Activated T-helper 1 cell treated with Interleukin-2 at 50 U/mL for 16 hours (primary cell): ENCODE measurements around the gene ZSCAN10.
"Not testable (repeated sequence)": the region's sequence is repeated elsewhere in the genome, so short reads cannot be mapped to it uniquely, and the experiment has no call there.

Source experiments
- DNase-seq: peaks from one replicate; pipeline ENCODE4 v3.0.0-alpha.2; 2020; ENCODE audit warnings: low read depth

The ZSCAN10 gene

DNA sequence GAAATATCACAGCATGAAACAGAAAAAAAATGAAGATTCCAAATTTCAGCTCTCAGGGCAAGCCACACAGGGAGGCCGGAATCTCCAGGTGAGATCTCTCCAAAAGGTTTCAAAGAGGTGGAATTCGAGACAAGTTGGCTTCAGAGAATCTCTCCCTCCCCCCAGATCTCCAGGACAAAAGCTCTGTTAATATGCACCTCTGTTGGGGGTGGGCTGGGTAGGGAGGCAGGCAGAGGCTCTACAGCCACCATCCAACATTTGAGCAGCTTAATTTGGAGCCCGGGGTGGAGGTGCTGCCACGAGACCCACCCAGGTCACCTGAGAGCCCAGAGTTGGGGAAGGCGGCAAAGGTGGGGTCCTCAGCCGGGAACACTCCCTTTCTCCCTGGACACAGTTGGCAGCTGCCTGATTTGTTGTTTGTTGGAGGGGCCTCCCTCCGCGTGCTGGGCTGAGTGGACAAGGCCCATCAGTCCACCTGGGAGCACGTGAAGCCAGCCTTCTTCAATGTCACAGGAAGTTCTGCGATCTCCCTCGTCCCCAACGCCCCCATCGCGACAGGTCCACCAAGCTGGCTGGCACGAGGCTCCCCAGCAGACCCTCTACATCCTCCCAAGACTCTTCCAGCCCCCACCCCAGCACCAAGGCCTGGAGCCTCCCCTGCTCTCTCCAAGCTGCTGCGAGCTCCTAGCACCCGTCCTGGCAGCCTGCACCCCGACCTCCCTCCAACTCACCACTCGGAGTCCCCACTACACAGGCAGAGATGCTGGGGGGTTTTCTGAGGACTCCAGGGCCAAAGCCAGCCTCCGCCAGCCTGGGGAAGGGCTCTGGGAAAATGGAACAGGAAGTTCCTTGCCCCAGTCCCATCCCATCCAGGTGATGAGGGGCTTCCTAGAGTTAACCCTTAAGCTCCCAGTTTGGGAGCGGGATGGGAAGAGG is at the start of gene ZSCAN10:
Gene ZSCAN10, minus strand, starts transcription at position 836 of the 936 bp plus-strand sequence. CDS start 6,357 bp downstream, outside the sequence.
- DNase-seq: no peak

DNA sequence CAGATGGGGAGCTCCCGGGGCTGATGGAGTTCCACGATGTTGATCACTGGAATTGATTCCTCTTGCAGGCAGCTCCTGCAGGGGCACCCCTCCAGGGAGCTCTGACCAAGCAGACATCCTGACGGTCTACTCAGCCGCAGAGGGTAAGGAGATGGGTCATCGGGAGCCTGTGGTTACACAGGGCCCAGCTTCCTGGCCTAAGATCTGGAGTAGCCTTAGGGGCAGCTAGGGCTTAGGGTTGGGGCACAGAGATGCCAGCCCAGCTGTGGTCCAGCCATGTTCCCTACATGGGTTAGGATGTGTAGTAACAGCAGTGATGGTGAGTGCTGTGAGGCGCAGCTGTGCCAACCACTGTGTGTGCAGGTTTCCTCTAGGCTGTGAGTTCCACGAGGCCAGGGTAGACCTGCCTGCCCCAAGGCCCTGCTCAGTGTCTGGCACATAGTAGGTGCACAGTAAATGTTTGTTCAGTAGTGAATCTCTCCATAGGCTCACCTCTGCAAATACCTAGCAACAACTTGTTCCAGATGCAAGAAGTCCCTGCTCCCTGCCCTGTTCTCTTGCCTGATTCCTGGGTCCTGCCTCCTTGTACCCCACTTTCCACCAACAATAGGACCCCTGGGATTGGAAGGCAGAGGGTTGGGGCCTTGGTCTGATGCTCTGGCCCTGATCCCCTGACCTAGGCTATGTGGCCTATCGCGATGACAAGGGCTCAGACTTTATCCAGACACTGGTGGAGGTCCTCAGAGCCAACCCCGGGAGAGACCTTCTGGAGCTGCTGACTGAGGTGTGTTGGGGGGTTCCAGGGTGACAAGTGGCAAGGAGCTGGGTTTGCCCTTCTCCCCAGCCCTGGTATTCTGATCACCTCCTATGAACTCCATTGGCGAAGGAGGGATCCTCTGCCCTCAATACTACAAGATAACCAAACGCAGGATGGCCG is 49.4 kb upstream of the ZSCAN10 start:
- no peak for DNase-seq

DNA sequence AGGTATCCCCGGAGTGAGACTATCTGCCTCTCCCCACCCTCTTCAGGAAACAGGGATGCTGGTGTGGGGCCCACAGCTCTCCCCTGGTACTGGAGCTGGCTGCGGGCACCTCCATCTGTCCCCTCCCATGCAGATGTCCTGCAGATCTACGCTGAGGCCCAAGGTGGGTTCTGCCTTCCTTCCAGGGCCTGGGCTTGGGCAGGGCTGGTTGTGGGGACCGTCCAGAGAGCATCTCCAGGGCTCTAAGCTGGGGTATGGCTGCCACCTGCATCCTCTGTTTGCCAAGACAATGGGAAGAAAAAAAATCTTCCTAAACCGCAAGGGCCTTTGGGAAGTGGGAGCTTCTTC is 48.6 kb upstream of the ZSCAN10 start:
- DNase-seq: no peak

DNA sequence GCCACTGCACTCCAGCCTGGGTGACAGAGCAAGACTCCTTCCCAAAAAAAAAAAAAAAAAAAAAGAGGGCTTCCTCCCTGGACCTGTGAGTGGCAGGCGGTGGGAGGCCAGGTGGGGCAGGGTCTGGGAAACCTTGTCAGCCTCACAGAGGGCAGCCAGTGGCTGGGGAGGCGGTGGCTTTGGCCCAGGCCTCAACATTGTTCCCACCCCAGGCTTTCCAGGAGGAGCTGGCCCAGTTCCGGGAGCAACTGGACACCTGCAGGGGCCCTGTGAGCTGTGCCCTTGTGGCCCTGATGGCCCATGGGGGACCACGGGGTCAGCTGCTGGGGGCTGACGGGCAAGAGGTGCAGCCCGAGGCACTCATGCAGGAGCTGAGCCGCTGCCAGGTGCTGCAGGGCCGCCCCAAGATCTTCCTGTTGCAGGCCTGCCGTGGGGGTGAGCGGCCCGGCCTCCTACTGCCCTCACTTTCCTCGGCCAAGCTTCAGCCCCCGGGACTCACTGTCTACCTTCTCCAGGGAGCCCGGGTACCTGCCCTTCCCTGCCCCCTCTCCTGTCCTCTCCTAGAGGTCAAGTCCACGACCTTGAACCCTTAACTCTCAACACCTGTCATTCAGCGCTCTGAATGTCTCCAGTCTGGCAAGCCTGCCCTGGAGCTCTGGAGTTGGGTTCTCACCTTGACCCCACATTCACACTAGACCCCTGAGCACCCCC is 48.1 kb upstream of the ZSCAN10 start:
- no peak for DNase-seq

DNA sequence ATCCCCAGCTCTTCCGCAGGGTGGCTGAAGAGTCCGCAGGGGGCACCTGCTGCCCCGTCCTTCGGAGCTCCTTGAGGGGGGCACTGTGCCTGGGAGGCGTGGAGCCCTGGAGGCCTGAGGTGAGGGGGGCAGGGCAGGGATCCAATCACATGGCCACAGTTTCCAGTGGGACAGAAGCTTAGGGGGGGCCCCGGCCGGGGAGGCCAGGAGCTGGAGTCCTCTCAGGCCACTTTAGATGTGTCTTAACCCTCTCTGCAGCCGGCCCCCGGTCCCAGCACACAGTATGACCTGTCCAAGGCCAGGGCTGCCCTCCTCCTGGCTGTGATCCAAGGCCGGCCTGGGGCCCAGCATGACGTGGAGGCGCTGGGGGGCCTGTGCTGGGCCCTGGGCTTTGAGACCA is 46.6 kb upstream of the ZSCAN10 start:
- DNase-seq: no peak

DNA sequence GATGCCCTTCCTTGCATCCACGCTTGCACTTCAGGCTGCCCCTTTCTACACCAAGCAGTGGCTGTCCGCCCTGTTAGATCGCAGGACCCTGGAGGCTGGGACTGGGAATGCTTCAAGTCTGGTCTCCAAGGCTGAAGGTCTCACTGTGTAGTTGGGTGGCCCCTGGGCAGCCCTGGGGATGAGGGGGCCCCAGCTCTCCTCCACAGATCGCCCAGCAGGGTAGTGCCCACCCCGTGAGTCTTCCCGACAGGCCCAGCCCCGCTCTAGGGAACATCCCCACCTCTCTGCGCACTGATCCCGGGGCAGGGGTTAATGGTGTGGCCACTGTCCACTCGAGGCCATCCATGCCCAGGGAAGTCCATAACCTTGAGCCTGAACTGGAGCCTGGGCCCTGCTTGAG is 46.1 kb upstream of the ZSCAN10 start:
- DNase-seq: no peak

DNA sequence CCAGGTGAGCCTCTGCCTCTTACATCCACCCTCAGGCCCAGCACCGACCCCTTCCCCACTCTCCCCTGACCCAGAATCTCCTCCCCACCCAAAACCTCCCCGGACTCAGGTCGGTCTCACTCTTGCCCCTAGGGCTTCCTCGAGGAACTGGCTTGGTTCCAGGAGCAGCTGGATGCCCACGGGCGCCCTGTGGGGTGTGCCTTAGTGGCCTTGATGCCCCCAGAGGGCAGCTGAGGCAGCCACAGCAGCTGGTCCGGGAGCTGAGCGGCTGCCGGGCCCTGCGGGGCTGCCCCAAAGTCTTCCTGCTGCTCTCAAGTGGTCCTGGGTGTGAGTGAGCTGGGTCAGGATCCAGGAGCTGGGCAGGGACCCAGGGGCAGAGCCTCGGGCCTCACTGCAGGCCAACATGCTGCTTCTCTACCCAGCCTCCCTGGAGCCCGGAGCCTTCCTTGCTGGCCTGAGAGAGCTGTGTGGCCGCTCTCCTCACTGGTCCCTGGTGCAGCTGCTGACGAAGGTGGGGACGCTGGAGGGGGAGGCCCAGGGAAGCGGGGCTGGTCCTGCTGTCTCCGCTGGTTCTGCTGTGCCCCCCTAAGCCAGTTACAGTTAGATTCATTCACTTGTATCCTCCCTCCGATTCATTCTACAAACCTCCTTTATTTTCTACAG is 45.4 kb upstream of the ZSCAN10 start:
- DNase-seq: no peak

DNA sequence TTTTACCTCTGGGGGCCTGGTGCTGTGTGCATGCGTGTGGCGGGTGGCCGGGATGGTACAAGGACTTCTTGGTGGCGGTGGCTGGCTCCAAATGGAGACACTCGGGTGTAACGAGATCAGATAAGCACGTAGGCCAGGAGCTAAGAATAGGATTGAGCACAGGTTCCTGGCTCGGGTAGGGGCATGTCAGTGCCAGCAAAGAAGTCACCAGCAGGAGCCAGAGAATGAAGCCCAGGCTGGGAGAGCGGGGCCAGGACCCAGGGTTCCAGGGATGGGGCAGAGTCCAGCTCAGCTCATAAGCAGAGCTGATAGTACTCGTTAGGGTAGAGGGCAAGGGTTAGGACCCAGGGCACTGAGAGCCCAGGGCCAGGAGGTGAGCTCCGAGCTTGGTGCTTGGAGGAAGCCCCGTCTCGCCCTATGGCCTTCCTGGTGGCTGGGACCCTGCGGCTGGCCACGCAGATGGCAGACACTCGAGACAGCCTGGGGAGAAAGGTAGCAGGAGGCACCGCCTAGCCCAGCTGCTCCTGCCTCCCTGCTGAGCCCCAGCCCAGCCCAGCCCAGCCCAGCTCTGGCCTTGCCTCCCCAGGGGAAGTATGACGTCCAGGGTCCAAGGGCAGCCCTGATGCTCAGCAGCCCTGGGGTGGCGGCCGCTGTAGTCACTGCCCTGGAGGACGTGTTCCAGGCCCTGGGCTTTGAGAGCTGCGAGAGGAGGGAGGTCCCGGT is 44.7 kb upstream of the ZSCAN10 start:
- DNase-seq: no peak

DNA sequence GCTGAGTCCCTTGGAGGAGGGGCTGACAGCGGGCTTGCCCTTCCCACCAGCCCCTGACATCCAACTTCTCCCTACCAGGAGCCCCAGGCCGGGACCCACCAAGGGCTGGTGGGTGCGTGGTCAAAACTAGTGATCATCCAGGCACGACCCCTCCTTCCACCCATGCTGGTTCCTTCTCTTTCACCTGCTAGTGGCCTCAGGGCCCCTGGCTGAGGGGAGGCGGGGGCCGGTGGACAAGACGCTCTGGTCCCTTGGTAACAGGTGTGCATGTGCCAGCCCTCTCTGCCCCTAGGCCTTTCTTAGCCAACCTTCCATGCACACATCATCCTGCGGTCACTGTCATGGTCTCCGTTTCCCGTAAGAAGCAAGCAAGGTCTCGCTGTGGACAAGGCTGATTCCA is 44.1 kb upstream of the ZSCAN10 start:
- no peak for DNase-seq

DNA sequence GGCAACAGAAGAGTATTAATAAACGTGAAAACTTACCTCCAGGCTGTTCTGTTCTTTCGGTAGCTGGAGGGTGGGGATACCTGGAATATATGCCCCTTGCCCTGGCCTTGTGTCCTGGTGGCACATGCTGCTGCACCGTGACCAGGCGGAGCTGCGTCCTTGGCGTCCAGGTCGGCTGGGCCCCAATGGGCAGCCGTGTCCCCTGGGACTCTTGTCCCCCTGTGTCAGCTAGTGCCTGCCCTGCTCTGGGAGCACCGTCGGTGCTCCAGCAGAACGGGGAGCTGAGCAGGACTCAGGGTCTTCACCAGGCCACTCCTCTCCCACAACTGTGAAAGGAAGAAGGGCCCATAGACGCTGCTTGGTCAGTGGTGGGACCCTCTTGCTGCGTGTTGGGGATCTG is 43.7 kb upstream of the ZSCAN10 start:
- no peak for DNase-seq

DNA sequence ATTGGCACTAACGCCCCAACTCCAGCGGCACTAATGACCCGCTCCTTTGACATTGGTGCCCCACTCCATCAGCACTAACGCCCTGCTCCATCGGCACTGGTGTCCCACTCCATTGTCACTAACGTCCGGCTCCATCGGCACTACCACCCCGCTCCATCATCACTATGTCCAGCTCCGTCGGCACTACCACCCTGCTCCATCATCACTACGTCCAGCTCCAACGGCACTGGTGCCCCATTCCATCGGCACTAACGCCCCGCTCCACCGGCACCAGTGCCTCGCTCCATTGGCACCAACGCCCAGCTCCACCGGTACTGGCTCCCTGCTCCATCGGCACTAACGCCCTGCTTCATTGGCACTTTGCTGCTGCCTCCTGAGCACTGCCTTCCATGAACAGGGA is 43.2 kb upstream of the ZSCAN10 start:
- no peak for DNase-seq

DNA sequence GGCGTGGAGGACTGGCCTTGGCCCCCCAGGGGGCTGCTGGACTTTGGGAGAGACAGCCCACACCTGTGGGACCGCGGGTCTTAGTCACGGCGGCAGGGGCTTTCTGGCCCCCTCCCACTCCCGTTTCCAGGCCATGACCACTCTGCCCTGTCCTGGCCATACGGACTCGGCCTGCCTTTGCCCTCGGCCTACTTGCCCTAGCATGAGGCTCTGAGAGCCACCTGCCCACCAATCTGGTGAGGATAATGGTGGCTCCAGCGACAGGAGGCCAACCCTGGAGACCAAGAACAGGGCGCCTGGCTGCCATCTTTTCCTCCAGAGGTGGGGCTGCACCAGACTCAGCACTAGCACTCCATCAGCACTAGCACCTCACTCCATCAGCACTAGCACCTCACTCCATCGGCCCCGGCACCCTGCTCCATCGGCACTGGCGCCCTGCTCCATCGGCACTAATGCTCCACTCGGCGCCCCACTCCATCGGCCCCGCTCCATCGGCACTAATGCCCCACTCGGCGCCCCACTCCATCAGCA is 42.8 kb upstream of the ZSCAN10 start:
- no peak for DNase-seq

DNA sequence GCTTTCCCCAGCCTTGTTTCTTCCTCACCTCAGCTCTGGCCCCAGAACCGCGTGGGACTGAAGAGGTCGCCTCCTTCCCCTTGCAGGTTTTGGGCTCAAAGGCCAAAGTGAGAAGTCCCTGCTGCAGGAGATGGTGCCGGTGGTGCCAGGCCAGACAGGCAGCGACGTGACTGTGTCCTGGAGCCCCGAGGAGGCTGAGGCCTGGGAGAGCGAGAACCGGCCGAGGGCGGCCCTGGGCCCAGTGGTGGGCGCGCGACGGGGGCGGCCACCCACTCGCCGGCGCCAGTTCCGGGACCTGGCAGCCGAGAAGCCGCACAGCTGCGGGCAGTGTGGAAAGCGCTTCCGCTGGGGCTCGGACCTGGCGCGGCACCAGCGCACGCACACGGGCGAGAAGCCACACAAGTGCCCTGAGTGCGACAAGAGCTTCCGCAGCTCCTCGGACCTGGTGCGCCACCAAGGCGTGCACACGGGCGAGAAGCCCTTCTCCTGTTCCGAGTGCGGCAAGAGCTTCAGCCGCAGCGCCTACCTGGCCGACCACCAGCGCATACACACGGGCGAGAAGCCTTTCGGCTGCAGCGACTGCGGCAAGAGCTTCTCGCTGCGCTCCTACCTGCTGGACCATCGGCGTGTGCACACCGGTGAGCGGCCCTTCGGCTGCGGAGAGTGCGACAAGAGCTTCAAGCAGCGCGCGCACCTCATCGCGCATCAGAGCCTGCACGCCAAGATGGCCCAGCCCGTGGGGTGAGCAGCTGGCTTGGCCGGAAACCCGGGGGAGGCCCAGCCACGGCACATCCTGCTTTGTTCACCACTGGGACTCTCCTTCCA is 41.7 kb upstream of the ZSCAN10 start:
- no peak for DNase-seq

DNA sequence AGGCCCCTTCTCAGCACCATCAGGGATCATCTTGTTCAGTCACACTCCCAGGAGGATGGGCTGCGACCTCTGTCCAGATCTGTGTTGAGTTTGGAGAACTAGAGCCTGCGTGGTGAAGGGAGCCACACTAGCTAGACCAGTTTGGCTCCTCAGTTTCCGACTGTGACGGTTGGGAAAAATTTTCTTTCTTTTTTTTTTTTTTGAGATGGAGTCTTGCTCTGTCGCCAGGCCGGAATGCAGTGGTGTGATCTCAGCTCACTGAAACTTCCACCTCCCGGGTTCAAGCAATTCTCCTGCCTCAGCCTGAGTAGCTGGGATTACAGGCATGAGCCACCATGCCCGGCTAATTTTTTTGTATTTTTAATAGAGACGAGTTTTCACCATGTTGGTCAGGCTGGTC is 40.5 kb upstream of the ZSCAN10 start:
- not testable (repeated sequence) for DNase-seq

DNA sequence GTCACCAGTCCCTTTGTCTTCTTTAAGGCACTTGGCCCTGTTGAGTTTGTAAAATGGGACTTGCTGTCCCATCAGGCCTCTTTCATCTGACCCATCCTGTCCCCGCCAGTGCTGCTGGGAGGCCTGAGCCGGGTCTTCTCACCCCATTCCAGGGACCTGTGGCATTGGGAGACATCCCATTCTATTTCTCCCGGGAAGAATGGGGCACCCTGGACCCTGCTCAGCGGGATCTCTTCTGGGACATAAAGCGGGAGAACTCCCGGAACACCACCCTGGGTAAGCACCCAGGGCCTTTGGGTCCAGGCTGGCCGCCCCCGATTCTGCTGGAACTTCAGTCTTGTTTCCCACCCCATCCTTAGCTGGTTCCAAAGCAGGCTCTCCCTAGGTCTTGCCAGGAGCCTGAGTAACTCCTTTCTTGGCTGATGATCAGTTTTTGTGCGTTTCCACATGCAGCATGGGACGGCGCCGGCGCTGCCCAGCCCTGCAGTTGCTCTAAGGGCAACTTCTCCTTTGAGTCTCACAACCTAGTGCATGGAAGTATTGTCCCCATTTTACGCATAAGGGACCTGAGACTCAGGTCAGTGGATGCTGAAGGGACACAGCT is 39.8 kb upstream of the ZSCAN10 start:
- no peak for DNase-seq

DNA sequence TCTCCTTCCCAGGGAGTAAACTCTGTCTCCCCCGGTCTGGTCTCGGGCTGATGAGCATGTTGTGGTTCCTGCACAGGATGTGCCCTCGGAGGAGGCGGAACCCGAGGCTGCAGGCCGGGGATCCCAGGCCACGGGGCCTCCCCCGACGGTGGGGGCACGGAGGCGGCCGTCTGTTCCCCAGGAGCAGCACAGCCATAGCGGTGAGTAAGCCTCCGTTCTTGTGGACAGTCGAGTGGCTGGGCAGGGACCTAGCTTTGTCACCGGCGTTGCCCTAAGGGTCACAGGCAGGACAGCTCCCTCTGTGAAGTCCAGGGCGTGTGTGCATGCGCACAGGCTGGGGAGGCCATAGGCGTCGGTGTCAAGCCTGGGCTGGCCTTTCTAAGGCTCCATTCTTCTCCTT is 39.2 kb upstream of the ZSCAN10 start:
- DNase-seq: no peak

DNA sequence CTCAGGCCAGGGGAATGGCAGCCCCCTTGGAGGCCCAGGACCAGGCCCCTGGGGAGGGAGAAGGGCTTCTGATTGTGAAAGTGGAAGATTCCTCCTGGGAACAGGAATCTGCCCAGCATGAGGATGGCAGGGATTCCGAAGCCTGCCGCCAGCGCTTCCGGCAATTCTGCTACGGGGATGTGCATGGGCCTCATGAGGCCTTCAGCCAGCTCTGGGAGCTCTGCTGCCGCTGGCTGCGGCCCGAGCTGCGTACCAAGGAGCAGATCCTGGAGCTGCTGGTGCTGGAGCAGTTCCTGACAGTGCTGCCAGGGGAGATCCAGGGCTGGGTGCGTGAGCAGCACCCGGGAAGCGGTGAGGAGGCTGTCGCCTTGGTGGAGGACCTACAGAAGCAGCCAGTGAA is 38.2 kb upstream of the ZSCAN10 start:
- no peak for DNase-seq

DNA sequence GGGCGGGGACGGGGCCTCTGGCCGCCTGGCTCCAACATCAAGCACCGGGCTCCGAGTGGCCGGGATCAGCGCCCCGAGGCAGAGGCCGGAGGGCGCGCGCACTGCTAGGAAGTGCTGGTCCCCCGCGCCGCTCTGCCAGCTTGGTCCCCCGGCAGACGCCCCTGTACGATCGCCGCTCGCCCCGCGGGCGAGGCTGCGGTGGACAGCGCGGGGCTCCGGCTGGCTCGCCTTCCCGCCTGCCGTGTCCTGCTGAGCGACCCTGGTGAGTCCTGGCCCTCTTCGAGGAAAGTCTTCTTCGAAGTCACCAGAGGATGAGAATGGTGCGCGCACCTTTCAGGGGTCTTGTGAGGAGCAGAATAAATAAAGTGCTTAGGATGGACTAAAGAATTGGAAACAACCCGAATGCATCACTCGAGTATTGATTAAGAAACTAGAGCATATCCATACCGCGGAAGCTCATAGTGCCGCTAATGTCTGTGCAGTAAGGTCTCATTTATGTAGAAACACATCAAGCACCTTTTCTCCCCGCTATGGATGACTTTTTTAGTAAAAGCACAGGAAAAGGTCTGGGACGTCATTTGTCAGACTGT is 36.1 kb upstream of the ZSCAN10 start:
- no peak for DNase-seq
